GM23248 (cell line): ENCODE results near the gene ZNF558.

Experiments
- EZH2 ChIP-seq: fragments of 200-600 bp; sonication (generic); IDR thresholded peaks from 2 replicates; pipeline ENCODE4 v1.6.1; 2018; ENCODE audit warnings: antibody characterized with exemption, mild to moderate bottlenecking; ENCODE audit not compliant: insufficient read depth, poor library complexity, severe bottlenecking
- EZH2phosphoT487 ChIP-seq: fragments of 200-600 bp; sonication (generic); IDR thresholded peaks from 2 replicates; pipeline ENCODE4 v1.6.1; 2018; ENCODE audit warnings: antibody characterized with exemption, moderate library complexity, mild to moderate bottlenecking, low read depth; ENCODE audit not compliant: insufficient read depth

DNA sequence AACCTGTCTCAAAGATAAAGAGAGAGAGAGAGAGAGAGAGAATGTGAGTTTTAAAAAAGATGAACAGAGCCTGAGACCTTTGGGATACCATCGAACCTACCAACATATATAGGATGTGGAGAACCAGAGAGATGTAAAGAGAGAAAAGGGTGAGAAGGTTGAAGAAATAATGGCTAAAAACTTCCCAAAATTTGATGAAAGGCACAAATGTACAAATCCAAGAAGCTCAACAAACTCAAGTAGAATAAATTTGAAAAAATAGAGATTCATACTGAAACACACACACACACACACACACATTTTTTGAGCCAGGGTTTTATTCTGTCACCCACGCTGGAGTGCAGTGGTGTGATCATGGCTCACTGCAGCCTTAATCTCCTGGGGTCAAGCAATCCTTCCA is 16.3 kb downstream of the ZNF558 start:
- no peak for TF ChIP-seq EZH2
- no peak for TF ChIP-seq EZH2phosphoT487
